H1 (cell line): ENCODE results near the gene PPP1R12B. TPM values are rescaled to one million over a fixed set of nuclear protein-coding genes. Genes with fewer than 3 reads are reported as not detected.

ENCODE experiments used
- CTCF ChIA-PET: fragments of 300-600 bp; sonication (Branson Sonifier 250); formaldehyde crosslinking; loops from one replicate; lab custom pipeline; 2021; ENCODE audit not compliant: partially characterized antibody; lab: Charles Lee
- POLR2A ChIA-PET: fragments of 300-600 bp; sonication (Branson Sonifier 250); formaldehyde crosslinking; loops from one replicate; lab custom pipeline; 2021; ENCODE audit warnings: inconsistent platforms; ENCODE audit not compliant: partially characterized antibody; lab: Charles Lee
- DNase-seq, 2 experiments: peaks; one replicate each; pipeline versions ENCODE4 v3.0.0 to v3.0.0-alpha.2; 2010 to 2022; ENCODE audit warnings: low spot score in 2 of 2, low read depth in 1 of 2, mixed read lengths in 1 of 2
- FAIRE-seq: peaks from 2 replicates; lab custom pipeline; 2011; peaks lifted over from hg19 to GRCh38; lab: Jason Lieb, UNC
- H2AFZ ChIP-seq: 2 replicates; pipeline ENCODE4 v1.8.1; 2012; ENCODE audit warnings: low read length, inconsistent platforms
- H2AK5ac ChIP-seq: 2 replicates; pipeline ENCODE4 v1.6.1; 2013; ENCODE audit warnings: low read depth, low read length
- H2BK120ac ChIP-seq: replicated peaks from 2 replicates; pipeline ENCODE3; 2013; ENCODE audit warnings: low read depth, low read length, inconsistent platforms
- H2BK12ac ChIP-seq: 2 replicates; pipeline ENCODE4 v1.6.1; 2013; ENCODE audit warnings: low read depth, low read length
- H2BK15ac ChIP-seq: 2 replicates; pipeline ENCODE4 v1.6.1; 2013; ENCODE audit warnings: low read length
- H2BK20ac ChIP-seq: 2 replicates; pipeline ENCODE4 v1.6.1; 2013; ENCODE audit warnings: low read length
- H2BK5ac ChIP-seq: 2 replicates; pipeline ENCODE4 v1.6.1; 2013; ENCODE audit warnings: low read depth, low read length
- H3K14ac ChIP-seq: 2 replicates; pipeline ENCODE4 v1.6.1; 2013; ENCODE audit warnings: inconsistent platforms; ENCODE audit not compliant: insufficient read length
- H3K18ac ChIP-seq: 2 replicates; pipeline ENCODE4 v1.6.1; 2013; ENCODE audit warnings: low read length; ENCODE audit errors: extremely low read depth
- H3K23ac ChIP-seq: 2 replicates; pipeline ENCODE4 v1.6.1; 2013; ENCODE audit warnings: inconsistent platforms; ENCODE audit not compliant: insufficient read length
- H3K23me2 ChIP-seq: 2 replicates; pipeline ENCODE4 v1.6.1; 2013; ENCODE audit warnings: low read depth, low read length
- H3K27ac ChIP-seq: 2 replicates; pipeline ENCODE4 v1.6.1; 2011; ENCODE audit warnings: low read depth, low read length, inconsistent platforms
- H3K27me3 ChIP-seq, 4 experiments: replicated peaks in 1 of 4; 1 replicate in 1 of 4; 2 replicates in 3 of 4; pipeline versions ENCODE4 v1.6.1 to v1.8.1; 2011 to 2013; ENCODE audit warnings: low read length in 3 of 4, mild to moderate bottlenecking in 3 of 4, inconsistent platforms in 2 of 4, mixed read lengths in 2 of 4, moderate library complexity in 1 of 4; ENCODE audit not compliant: control insufficient read depth in 3 of 4, insufficient read depth in 3 of 4; ENCODE audit errors: extremely low read depth in 1 of 4
- H3K36me3 ChIP-seq, 4 experiments: 2 replicates each; pipeline versions ENCODE4 v1.6.1 to v1.8.1; 2011 to 2013; ENCODE audit warnings: mild to moderate bottlenecking in 4 of 4, low read length in 3 of 4, moderate library complexity in 2 of 4, control low read depth in 1 of 4, inconsistent platforms in 1 of 4; ENCODE audit not compliant: insufficient read depth in 4 of 4, control insufficient read depth in 2 of 4
- H3K4ac ChIP-seq: replicated peaks from 2 replicates; pipeline ENCODE3; 2013; ENCODE audit warnings: low read length, low read depth, mixed read lengths, inconsistent platforms; ENCODE audit not compliant: insufficient read length
- H3K4me1 ChIP-seq, 4 experiments: replicated peaks in 1 of 4; 1 replicate in 1 of 4; 2 replicates in 3 of 4; pipeline versions ENCODE4 v1.6.1 to v1.8.1; 2011 to 2013; ENCODE audit warnings: low read length in 3 of 4, inconsistent platforms in 2 of 4, mixed read lengths in 1 of 4; ENCODE audit not compliant: insufficient read depth in 4 of 4, control insufficient read depth in 3 of 4
- H3K4me2 ChIP-seq, 2 experiments: 2 replicates each; pipeline versions ENCODE4 v1.6.1 to v1.8.1; 2011 to 2013; ENCODE audit warnings: low read depth in 2 of 2, low read length in 2 of 2, control low read depth in 1 of 2, inconsistent platforms in 1 of 2, mild to moderate bottlenecking in 1 of 2; ENCODE audit not compliant: insufficient read depth in 1 of 2
- H3K4me3 ChIP-seq, 4 experiments: fragments of 200-600, 300-600 bp in 1 of 4; sonication (generic), shearing (Covaris generic), sonication (Bioruptor Twin) in 1 of 4; 2 replicates each; pipeline versions ENCODE4 v1.5.1 to v1.8.1; 2011 to 2016; ENCODE audit warnings: low read length in 4 of 4, low read depth in 3 of 4, control low read depth in 2 of 4, inconsistent platforms in 2 of 4, mild to moderate bottlenecking in 2 of 4, mixed read lengths in 1 of 4, moderate library complexity in 1 of 4; ENCODE audit not compliant: insufficient read depth in 2 of 4; ENCODE audit errors: extremely low read depth in 1 of 4
- H3K56ac ChIP-seq: replicated peaks from 2 replicates; pipeline ENCODE3; 2013; ENCODE audit warnings: low read depth, mild to moderate bottlenecking, mixed read lengths, low read length, inconsistent platforms; ENCODE audit not compliant: insufficient read length
- H3K79me1 ChIP-seq: 2 replicates; pipeline ENCODE4 v1.6.1; 2013; ENCODE audit warnings: low read depth, low read length, control low read depth
- H3K79me2 ChIP-seq, 2 experiments: 2 replicates each; pipeline versions ENCODE4 v1.6.1 to v1.8.1; 2012 to 2013; ENCODE audit warnings: low read length in 2 of 2, mild to moderate bottlenecking in 2 of 2, inconsistent platforms in 1 of 2; ENCODE audit not compliant: insufficient read depth in 2 of 2, control insufficient read depth in 1 of 2
- H3K9ac ChIP-seq, 4 experiments: replicated peaks in 1 of 4; 1 replicate in 1 of 4; 2 replicates in 3 of 4; pipeline versions ENCODE4 v1.6.1 to v1.8.1; 2011 to 2013; ENCODE audit warnings: low read depth in 3 of 4, low read length in 3 of 4, control low read depth in 2 of 4, mild to moderate bottlenecking in 2 of 4, moderate library complexity in 2 of 4, inconsistent platforms in 1 of 4; ENCODE audit errors: extremely low read depth in 1 of 4
- H3K9me3 ChIP-seq, 2 experiments: 2 replicates each; pipeline versions ENCODE4 v1.6.1 to v1.8.1; 2012 to 2013; ENCODE audit warnings: mild to moderate bottlenecking in 2 of 2, moderate library complexity in 2 of 2, control low read depth in 1 of 2, inconsistent platforms in 1 of 2, low read depth in 1 of 2, low read length in 1 of 2, mixed read lengths in 1 of 2; ENCODE audit not compliant: insufficient read depth in 2 of 2
- H4K20me1 ChIP-seq, 2 experiments: replicated peaks in 1 of 2; 2 replicates each; pipeline versions ENCODE3 to v1.8.1; 2011 to 2013; ENCODE audit warnings: inconsistent platforms in 2 of 2, low read length in 2 of 2, mild to moderate bottlenecking in 1 of 2; ENCODE audit not compliant: insufficient read depth in 2 of 2, control insufficient read depth in 1 of 2
- H4K5ac ChIP-seq: 2 replicates; pipeline ENCODE4 v1.6.1; 2013; ENCODE audit warnings: low read length, low read depth, mixed read lengths, inconsistent platforms; ENCODE audit not compliant: insufficient read length
- H4K8ac ChIP-seq: 2 replicates; pipeline ENCODE4 v1.8.0; 2013; ENCODE audit warnings: mild to moderate bottlenecking, moderate library complexity, low read length, inconsistent platforms; ENCODE audit not compliant: insufficient read depth; ENCODE audit errors: extremely low read depth
- H4K91ac ChIP-seq: replicated peaks from 2 replicates; pipeline ENCODE3; 2013; ENCODE audit warnings: low read length, mixed read lengths, inconsistent platforms; ENCODE audit not compliant: insufficient read length
- ASH2L ChIP-seq: fragments of 200-600, 300-600 bp; sonication (generic); IDR thresholded peaks from one replicate; pipeline ENCODE4 v1.7.1; 2017; ENCODE audit warnings: low read length
- KDM4A ChIP-seq: IDR thresholded peaks from one replicate; pipeline ENCODE4 v1.7.1; 2012; ENCODE audit warnings: low read depth, mild to moderate bottlenecking, moderate library complexity, low read length, inconsistent platforms; ENCODE audit not compliant: severe bottlenecking
- KDM5A ChIP-seq: fragments of 200-600 bp; IDR thresholded peaks from 2 replicates; pipeline ENCODE4 v1.7.1; 2012; ENCODE audit warnings: mild to moderate bottlenecking, low read length, inconsistent platforms, mixed read lengths
- POLR2A ChIP-seq, 2 experiments: IDR thresholded peaks; 1 replicate in 1 of 2; 2 replicates in 1 of 2; pipeline ENCODE4 v1.6.1; 2011; ENCODE audit warnings: low read depth in 2 of 2, low read length in 2 of 2, mild to moderate bottlenecking in 2 of 2; ENCODE audit errors: control extremely low read depth in 1 of 2
- RBBP5 ChIP-seq: IDR thresholded peaks from 2 replicates; pipeline ENCODE4 v1.7.1; 2012; ENCODE audit warnings: low read depth, mild to moderate bottlenecking, inconsistent platforms, low read length, moderate library complexity, borderline replicate concordance
- RXRA ChIP-seq: IDR thresholded peaks from 2 replicates; pipeline ENCODE4 v1.6.1; 2011; ENCODE audit warnings: low read depth, mild to moderate bottlenecking, low read length, moderate library complexity; ENCODE audit not compliant: insufficient read depth
- TAF7 ChIP-seq: optimal IDR thresholded peaks from 2 replicates; pipeline ENCODE3; 2011; ENCODE audit warnings: low read depth, mild to moderate bottlenecking, inconsistent platforms, low read length, moderate library complexity, borderline replicate concordance
- YY1 ChIP-seq: IDR thresholded peaks from 2 replicates; pipeline ENCODE4 v1.6.1; 2011; ENCODE audit warnings: low read depth, mild to moderate bottlenecking, low read length
- WGBS, 2 experiments: shearing (Covaris generic) in 1 of 2; methylation state at CpG; one replicate each; pipeline versions ENCODE4 v1.1.6 to v1.1.7; 2013 to 2015; ENCODE audit warnings: low lambda C conversion rate in 2 of 2, mixed read lengths in 2 of 2, inconsistent platforms in 1 of 2, low coverage in 1 of 2, missing lambda C conversion rate in 1 of 2; ENCODE audit not compliant: insufficient replicate concordance in 2 of 2, insufficient coverage in 1 of 2, insufficient read length in 1 of 2; ENCODE audit errors: extremely low coverage in 1 of 2, missing lambda C conversion rate in 1 of 2; 5-methylcytosine and 5-hydroxymethylcytosine counted together
- polyA plus RNA-seq, 7 experiments: library from polyadenylated mRNA; depleted of rRNA in 3 of 7; stranded (reverse) in 5 of 7; unstranded in 2 of 7; fragments of >200 nt in 5 of 7; fragments of 200-250 nt in 2 of 7; gene quantifications; 1 replicate in 5 of 7; 2 replicates in 1 of 7; 4 replicates in 1 of 7; pipeline versions ENCODE4 v1.2.1 to v1.2.3, GENCODE V29; 2011 to 2013; ENCODE audit warnings: missing spikeins in 2 of 7, mixed read lengths in 2 of 7
- total RNA-seq: library from RNA; stranded (reverse); fragmentation: NEBNext Ultra II Directional; extraction: Animal tissue kit (Norgen Biotek cat#: 25700); gene quantifications from 2 replicates; pipeline ENCODE4 v1.2.1, GENCODE V29; 2021
- TF ChIP-seq, protein P1 (sequence below): IDR thresholded peaks from 2 replicates; pipeline ENCODE4 v1.6.1; 2012; ENCODE audit warnings: low read length, inconsistent platforms
- TF ChIP-seq, protein P2 (sequence below): IDR thresholded peaks from 2 replicates; pipeline ENCODE4 v1.6.1; 2011; ENCODE audit warnings: low read length, improper control_type of control experiment

Gene PPP1R12B
- total and polyA plus RNA-seq, 2 of the 8 experiments (the other 6 are each of a cell fraction or from before 2014, with no cell fraction given): 7.9 to 18.7 TPM

DNA sequence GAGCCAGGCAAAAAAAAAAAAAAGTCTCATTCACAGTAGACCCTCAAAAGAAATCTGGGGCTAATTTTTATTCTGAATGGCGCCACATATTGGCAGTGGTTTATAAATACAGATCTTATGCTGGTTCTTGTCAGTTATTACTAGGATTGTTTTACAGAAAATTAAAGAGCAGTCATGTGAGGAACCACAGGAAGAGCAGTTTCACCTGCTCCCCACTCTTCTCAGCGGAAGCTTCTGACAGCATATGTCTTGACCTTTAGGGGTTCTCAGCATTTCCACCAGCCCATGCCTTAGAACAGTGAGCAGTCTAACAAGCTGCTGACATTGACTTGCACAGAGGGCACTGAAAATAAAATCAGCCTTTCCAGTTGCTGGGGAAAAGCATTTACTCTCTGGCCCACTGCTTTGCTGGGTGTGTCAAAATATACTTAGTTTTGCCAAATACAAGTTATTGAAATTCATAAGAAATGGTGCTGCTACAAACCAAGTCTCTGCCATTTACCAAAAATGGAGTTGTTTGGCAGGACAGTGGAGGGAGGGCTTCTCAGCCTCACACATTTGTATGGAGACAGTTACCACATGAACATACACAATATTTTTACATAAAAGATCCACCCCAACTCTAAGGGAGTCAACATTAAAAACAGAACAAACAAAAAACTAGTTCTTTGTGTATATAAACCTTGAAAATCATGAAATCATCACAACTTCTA is 217.5 kb downstream of the PPP1R12B start:
- Histone ChIP-seq H3K9ac (no peak overlapping the region), H3K4me3 (no peak overlapping the region)
- TF ChIP-seq, protein P1, sequence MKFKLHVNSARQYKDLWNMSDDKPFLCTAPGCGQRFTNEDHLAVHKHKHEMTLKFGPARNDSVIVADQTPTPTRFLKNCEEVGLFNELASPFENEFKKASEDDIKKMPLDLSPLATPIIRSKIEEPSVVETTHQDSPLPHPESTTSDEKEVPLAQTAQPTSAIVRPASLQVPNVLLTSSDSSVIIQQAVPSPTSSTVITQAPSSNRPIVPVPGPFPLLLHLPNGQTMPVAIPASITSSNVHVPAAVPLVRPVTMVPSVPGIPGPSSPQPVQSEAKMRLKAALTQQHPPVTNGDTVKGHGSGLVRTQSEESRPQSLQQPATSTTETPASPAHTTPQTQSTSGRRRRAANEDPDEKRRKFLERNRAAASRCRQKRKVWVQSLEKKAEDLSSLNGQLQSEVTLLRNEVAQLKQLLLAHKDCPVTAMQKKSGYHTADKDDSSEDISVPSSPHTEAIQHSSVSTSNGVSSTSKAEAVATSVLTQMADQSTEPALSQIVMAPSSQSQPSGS: no peak
- TF ChIP-seq KDM4A (no peak), YY1 (no peak), RXRA (no peak), ASH2L (no peak), POLR2A (IDR thresholded peaks at IDR 0.05; ENCODE audit: control extremely low read depth in 1 of 2, low read depth in 2 of 2, low read length in 2 of 2) (no peak), RBBP5 (no peak), TAF7 (no peak), KDM5A (no peak)
- TF ChIP-seq, protein P2, sequence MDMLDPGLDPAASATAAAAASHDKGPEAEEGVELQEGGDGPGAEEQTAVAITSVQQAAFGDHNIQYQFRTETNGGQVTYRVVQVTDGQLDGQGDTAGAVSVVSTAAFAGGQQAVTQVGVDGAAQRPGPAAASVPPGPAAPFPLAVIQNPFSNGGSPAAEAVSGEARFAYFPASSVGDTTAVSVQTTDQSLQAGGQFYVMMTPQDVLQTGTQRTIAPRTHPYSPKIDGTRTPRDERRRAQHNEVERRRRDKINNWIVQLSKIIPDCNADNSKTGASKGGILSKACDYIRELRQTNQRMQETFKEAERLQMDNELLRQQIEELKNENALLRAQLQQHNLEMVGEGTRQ: no peak

More for the DNA sequence above, 217.5 kb downstream of the PPP1R12B start:
- ChIA-PET POLR2A (interaction anchor here (0.7 to 1.1 kb wide), 2 partner anchors 12 to 237 kb away, joined by 3 to 4 read pairs; no protein-coding TSS in a partner anchor), CTCF (interaction anchor here (0.7 to 1.7 kb wide), 4 partner anchors 8 to 153 kb away, joined by 3 to 7 read pairs (median 5); no protein-coding TSS in a partner anchor)
- no peak overlapping the region for H3K23ac ChIP-seq
- H3K27me3 ChIP-seq: no peaks in the 10 kb centered on the region
- H2BK120ac ChIP-seq: no peak overlapping the region
- H3K4ac ChIP-seq: peak overlapping the region; percentile 2
- H3K56ac ChIP-seq: no peak overlapping the region
- no peak overlapping the region for H2AK5ac ChIP-seq
- H3K9me3 ChIP-seq: no peaks in the 10 kb centered on the region
- no peak overlapping the region for H2AFZ ChIP-seq
- no peaks in the 10 kb centered on the region for H3K79me1 ChIP-seq
- no peak overlapping the region for H4K5ac ChIP-seq
- no peak overlapping the region for H4K91ac ChIP-seq
- no peak overlapping the region for H3K14ac ChIP-seq
- H3K4me2 ChIP-seq: no peak overlapping the region
- H2BK5ac ChIP-seq: no peak overlapping the region
- DNase-seq (no peak), FAIRE-seq (no peak)
- H3K18ac ChIP-seq: no peak overlapping the region
- H4K8ac ChIP-seq: no peak overlapping the region
- H3K4me1 ChIP-seq: peaks cover 9 to 30% (median 18%) of the 10 kb centered on the region in 4 experiments; a peak in 6 of 7 replicates
- H3K36me3 ChIP-seq: no peaks in the 10 kb centered on the region
- no peaks in the 10 kb centered on the region for H4K20me1 ChIP-seq
- H2BK15ac ChIP-seq: no peak overlapping the region
- H2BK20ac ChIP-seq: no peak overlapping the region
- H3K23me2 ChIP-seq: no peaks in the 10 kb centered on the region
- no peak overlapping the region; the same call in 1 of the 2 replicates for H3K27ac ChIP-seq
- H2BK12ac ChIP-seq: peak overlapping the region; percentile 1; the same call in 1 of the 2 replicates
- H3K79me2 ChIP-seq: no peaks in the 10 kb centered on the region
- WGBS, 2 experiments: 85% methylated on average over 2 of the region's 2 CpGs; no CpG with 5 or more reads in 1 of the 2 experiments
